Adrenal gland (tissue), 12 donors: ENCODE data around the gene APOL1. TPM values are rescaled to one million over a fixed set of nuclear protein-coding genes. Genes with fewer than 3 reads are reported as not detected.
"Not testable (repeated sequence)": the region's sequence is repeated elsewhere in the genome, so short reads cannot be mapped to it uniquely, and the experiment has no call there.

Experiments used
- DNase-seq, 7 donors: peaks; one replicate each; pipeline ENCODE4 v3.0.0-alpha.2; 2019 to 2020
- H3K27ac ChIP-seq, 5 donors: fragments of 200-600 bp; sonication (generic) in 4 of 5; 1 replicate in 3 of 5; 2 replicates in 2 of 5; pipeline versions ENCODE4 v1.5.1 to v1.8.0; 2016 to 2020; ENCODE audit warnings: mild to moderate bottlenecking in 1 of 5
- H3K27me3 ChIP-seq: fragments of 200-600 bp; 2 replicates; pipeline ENCODE4 v1.8.0; 2021
- H3K36me3 ChIP-seq, 2 donors: fragments of 200-600 bp; replicated peaks in 1 of 2; 1 replicate in 1 of 2; 2 replicates in 1 of 2; pipeline versions ENCODE4 v1.5.1 to v1.8.0; 2018 to 2022
- H3K4me1 ChIP-seq, 2 donors: fragments of 200-600 bp; replicated peaks in 1 of 2; 1 replicate in 1 of 2; 2 replicates in 1 of 2; pipeline versions ENCODE4 v1.5.1 to v1.8.0; 2018 to 2021
- H3K4me3 ChIP-seq, 4 donors: fragments of 200-600 bp; sonication (generic) in 3 of 4; one replicate each; pipeline ENCODE4 v1.5.1; 2016 to 2018
- H3K9me3 ChIP-seq, 3 donors: fragments of 200-600 bp; sonication (generic) in 1 of 3; replicated peaks in 1 of 3; 1 replicate in 2 of 3; 2 replicates in 1 of 3; pipeline versions ENCODE4 v1.5.1 to v1.8.0; 2016 to 2021
- POLR2A ChIP-seq, 2 donors: fragments of 450-650 bp; IDR thresholded peaks; one replicate each; pipeline ENCODE4 v1.6.1; 2017; ENCODE audit warnings: antibody characterized with exemption in 2 of 2, mild to moderate bottlenecking in 2 of 2, moderate library complexity in 1 of 2
- WGBS, 4 donors: extraction: QIAGEN DNeasy Blood & Tissue Kit in 2 of 4; methylation state at CpG; one replicate each; pipeline versions ENCODE4 v1.1.5 to v1.1.7; 2013 to 2017; 5-methylcytosine and 5-hydroxymethylcytosine counted together
- intact Hi-C, 2 donors: fragments of 100-400 bp; cut with DNase I; formaldehyde crosslinking; loops; one replicate each; pipeline versions ENCODE4 v1.14.1 to v1.15.0; 2022 to 2023
- polyA plus RNA-seq, 3 donors: library from polyadenylated mRNA; stranded (reverse); fragments of 200-250 nt in 2 of 3; fragments of 350-450 nt in 1 of 3; fragmentation: Illumina TruSeq in 1 of 3; extraction: RNeasy Lipid Tissue Mini Kit (QIAGEN cat#74804) in 1 of 3; gene quantifications; one replicate each; pipeline ENCODE4 v1.2.3, GENCODE V29; 2013 to 2014
- total RNA-seq, 9 donors: library from RNA; depleted of rRNA in 4 of 9; stranded (reverse); fragments of >200 nt in 4 of 9; fragments of 120-200 nt in 1 of 9; fragmentation: NEBNext Ultra II Directional in 1 of 9; extraction: Animal tissue kit (Norgen Biotek cat#: 25700) in 1 of 9; gene quantifications; one replicate each; pipeline versions ENCODE4 v1.1.0 to v1.2.4, GENCODE V29; 2013 to 2023
- TF ChIP-seq, protein P1 (sequence below), 6 experiments: fragments of 450-650 bp in 4 of 6; fragments of 200-600 bp in 2 of 6; sonication (generic) in 1 of 6; IDR thresholded peaks; 1 replicate in 5 of 6; 2 replicates in 1 of 6; pipeline versions ENCODE4 v1.5.1 to v1.8.0; 2016 to 2021; ENCODE audit warnings: antibody characterized with exemption in 6 of 6, mild to moderate bottlenecking in 2 of 6, moderate library complexity in 1 of 6
- donor health status: healthy with polysubstance abuse.
- donor health status: Bipolar disorder and iron deficiency.
- donor health status: DM: yes; HTN: yes; CAD: no.
- donor health status: DM: no; HTN: no; CAD: no.
- donor health status: DM: no; HTN: no; CAD: no.
- donor health status: DM: yes; HTN: yes; CAD: no.

The APOL1 gene
- total and polyA plus RNA-seq, 12 donors = 2.1 to 39.0 (median 25.5) TPM

DNA sequence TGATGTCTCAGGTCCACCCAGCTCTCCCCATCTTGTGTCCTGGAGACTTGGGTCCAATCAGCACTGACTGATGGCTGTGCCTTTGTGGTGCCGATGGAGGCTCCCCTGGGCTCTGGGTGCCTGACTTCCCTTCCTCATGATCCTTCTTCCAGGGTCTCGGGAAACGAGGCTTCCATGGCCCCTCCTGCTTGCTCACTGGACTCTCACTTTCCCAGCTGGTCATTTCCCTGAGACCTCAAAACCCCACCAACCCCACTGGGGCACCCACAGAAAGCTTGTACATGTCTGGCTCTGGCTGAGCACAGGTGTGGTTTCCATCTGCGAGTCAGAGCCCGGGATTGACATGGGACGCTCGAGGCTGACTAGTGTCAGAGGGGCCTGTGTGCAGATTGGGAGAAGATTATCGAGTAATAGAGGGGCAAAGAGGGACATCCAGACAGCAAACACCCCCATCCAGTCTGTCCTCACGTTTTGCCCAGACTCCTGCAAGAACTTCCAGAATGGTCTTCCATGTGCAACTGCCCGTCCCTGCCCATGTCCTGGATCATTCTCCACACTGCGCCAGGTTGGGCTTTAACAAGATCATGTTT, 15.1 kb downstream of the APOL1 start:
- Histone ChIP-seq H3K27me3 (no peaks in the 10 kb centered on the region), H3K4me3 (no peak overlapping the region), H3K36me3 (peaks cover 0 to 10% of the 10 kb centered on the region in 2 donors), H3K4me1 (no peaks in the 10 kb centered on the region), H3K27ac (no peak overlapping the region), H3K9me3 (no peaks in the 10 kb centered on the region)
- 88 to 92% (median 91%) methylated on average over 10 to 11 of the region's 11 CpGs for WGBS, 4 donors
- TF ChIP-seq, protein P1, sequence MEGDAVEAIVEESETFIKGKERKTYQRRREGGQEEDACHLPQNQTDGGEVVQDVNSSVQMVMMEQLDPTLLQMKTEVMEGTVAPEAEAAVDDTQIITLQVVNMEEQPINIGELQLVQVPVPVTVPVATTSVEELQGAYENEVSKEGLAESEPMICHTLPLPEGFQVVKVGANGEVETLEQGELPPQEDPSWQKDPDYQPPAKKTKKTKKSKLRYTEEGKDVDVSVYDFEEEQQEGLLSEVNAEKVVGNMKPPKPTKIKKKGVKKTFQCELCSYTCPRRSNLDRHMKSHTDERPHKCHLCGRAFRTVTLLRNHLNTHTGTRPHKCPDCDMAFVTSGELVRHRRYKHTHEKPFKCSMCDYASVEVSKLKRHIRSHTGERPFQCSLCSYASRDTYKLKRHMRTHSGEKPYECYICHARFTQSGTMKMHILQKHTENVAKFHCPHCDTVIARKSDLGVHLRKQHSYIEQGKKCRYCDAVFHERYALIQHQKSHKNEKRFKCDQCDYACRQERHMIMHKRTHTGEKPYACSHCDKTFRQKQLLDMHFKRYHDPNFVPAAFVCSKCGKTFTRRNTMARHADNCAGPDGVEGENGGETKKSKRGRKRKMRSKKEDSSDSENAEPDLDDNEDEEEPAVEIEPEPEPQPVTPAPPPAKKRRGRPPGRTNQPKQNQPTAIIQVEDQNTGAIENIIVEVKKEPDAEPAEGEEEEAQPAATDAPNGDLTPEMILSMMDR (IDR thresholded peaks at IDR 0.05) = no peak
- TF ChIP-seq POLR2A (IDR thresholded peaks at IDR 0.05) = no peak
- peak in 1 of 7 donors; percentile 45 for DNase-seq
- intact Hi-C loops = no loop called here

DNA sequence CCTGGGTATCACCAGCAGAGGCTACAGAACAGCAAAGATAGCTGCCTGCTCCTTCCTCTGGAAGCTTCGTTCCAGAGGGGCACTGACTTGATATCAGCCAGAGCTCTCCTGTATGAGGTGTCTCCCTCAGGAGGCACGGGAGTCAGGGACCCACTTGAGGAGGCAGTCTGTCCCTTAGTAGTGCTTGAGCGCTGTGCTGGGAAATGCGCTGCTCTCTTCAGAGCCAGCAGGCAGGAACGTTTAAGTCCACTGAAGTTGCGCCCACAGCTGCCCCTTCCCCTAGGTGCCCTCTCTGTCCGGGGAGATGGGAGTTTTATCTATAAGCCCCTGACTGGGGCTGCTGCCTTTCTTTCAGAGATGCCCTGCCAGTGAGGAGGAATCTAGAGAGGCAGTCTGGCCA, 18.3 kb downstream of the APOL1 start:
- H3K27ac ChIP-seq, H3K27me3 ChIP-seq, H3K4me1 ChIP-seq, intact Hi-C loops, H3K36me3 ChIP-seq, H3K9me3 ChIP-seq, H3K4me3 ChIP-seq: not testable (repeated sequence)
- WGBS, 4 donors = 61 to 77% (median 70%) methylated on average over 4 to 7 of the region's 7 CpGs
- peak in 1 of 7 donors; percentile 21 for DNase-seq

DNA sequence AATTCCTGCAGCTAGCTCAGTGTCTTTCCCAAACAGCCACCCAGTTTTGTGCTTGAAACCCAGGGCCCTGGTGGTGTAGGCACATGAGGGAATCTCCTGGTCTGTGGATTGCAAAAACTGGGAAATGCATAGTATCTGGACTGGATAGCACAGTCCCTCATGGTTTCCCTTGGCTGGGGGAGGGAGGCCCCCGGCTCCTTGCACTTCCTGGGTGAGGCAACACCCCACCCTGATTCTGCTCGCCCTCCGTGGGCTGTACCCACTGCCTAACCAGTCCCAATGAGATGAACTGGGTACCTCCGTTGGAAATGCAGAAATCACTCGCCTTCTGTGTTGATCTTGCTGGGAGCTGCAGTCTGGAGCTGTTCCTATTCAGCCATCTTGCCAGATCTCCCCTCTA, 19.0 kb downstream of the APOL1 start:
- H3K9me3 ChIP-seq, H3K27me3 ChIP-seq, H3K27ac ChIP-seq, H3K36me3 ChIP-seq, H3K4me3 ChIP-seq, H3K4me1 ChIP-seq, intact Hi-C loops: not testable (repeated sequence)
- 85 to 88% (median 87%) methylated on average over 5 of the region's 5 CpGs for WGBS, 4 donors
- DNase-seq = peak in 1 of 7 donors; percentile 24

DNA sequence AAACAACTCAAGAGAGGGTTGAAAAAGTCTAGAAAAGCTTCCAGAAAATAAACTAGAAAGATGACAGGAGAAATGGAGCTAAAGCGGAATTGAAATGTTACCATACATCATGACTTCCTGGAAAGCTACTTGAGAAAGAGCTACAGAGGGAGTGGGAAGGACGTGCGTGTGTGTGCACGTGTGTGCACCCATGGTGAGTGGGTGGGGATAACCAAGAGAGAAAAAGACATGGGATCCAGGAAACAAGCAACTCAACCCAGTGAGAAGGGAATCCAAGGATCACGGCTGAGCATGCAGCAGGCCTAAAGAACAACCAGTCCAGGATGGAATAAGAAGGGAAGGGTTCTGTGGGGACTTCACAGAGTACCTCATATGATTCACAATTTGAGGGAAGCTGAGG, 21.6 kb downstream of the APOL1 start:
- TF ChIP-seq, protein P1 (IDR thresholded peaks at IDR 0.05) = no peak
- TF ChIP-seq POLR2A (IDR thresholded peaks at IDR 0.05) = no peak
- Histone ChIP-seq H3K27ac (no peak overlapping the region), H3K27me3 (no peaks in the 10 kb centered on the region), H3K4me1 (peaks cover 0 to 8% of the 10 kb centered on the region in 2 donors), H3K9me3 (no peaks in the 10 kb centered on the region), H3K4me3 (no peak overlapping the region), H3K36me3 (no peaks in the 10 kb centered on the region)
- DNase-seq = no peak
- intact Hi-C loops = no loop called here
- 77 to 83% (median 80%) methylated on average over 5 of the region's 5 CpGs for WGBS, 4 donors

DNA sequence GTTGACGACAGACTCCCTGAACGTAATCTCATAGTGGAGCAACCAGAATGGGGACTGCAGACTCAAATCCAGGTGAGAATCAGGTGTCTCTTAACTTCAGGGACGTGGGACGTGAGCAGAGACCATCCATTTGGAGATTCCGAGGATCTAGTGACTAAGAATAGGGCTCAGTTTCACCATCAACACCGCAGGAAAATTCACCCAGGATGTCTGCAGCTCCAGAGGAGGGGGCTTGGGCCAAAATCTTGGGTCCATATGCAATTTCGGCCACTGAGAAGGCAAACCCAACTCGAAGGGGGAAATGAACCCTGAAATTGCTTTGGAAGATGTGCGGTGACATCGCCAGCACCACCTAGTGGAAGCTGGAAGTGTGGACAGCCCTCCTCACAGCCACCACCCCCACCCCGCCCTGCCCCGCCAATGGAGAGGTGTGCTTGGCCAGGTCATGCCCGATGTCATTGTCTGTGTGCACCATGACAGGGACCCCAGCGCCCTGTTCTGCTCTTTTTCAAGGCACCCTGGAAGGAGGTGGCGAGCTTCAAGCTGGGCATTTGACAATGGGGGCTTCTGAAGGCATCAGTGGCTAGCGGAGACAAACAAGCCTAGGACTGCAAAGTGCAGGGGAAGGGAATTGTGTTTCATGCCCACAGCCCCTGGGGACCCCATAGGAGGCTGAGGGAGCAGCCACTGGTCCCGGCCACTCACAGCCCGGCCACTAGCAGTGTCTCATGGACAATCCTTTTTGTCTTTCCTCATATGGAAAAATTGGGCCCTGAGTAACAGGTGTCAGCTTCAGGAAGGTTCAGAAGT, 24.8 kb downstream of the APOL1 start:
- H3K4me3 ChIP-seq = no peak overlapping the region
- no peak for TF ChIP-seq POLR2A (IDR thresholded peaks at IDR 0.05)
- TF ChIP-seq, protein P1 (IDR thresholded peaks at IDR 0.05) = peak; percentile 57 to 76 (median 66)
- WGBS, 4 donors = 26 to 39% (median 27%) methylated on average over 9 to 18 of the region's 18 CpGs
- intact Hi-C loops = loop anchor here in 1 of 2 donors (5.0 kb wide), 2 partner anchors 45 to 80 kb away; no protein-coding TSS in a partner anchor
- no peaks in the 10 kb centered on the region for H3K9me3 ChIP-seq
- no peak overlapping the region for H3K27ac ChIP-seq
- no peaks in the 10 kb centered on the region for H3K27me3 ChIP-seq
- peak; percentile 39 to 81 (median 65) for DNase-seq
- peaks cover 0 to 19% of the 10 kb centered on the region in 2 donors for H3K36me3 ChIP-seq
- peaks cover 0 to 8% of the 10 kb centered on the region in 2 donors for H3K4me1 ChIP-seq
